Skeletal muscle tissue (tissue), 4 donors: ENCODE measurements around the gene MTCH2. TPM values are rescaled to one million over a fixed set of nuclear protein-coding genes. Genes with fewer than 3 reads are reported as not detected.
"Not testable (repeated sequence)": the region's sequence is repeated elsewhere in the genome, so short reads cannot be mapped to it uniquely, and the experiment has no call there.

Experiments
- H3K27ac ChIP-seq: one replicate; pipeline ENCODE4 v1.7.0; 2013; ENCODE audit warnings: mild to moderate bottlenecking, low read depth, low read length, inconsistent platforms
- H3K27me3 ChIP-seq, 3 donors: one replicate each; pipeline ENCODE4 v1.7.0; 2013; ENCODE audit warnings: low read length in 3 of 3; ENCODE audit not compliant: control insufficient read depth in 3 of 3, insufficient read depth in 3 of 3
- H3K36me3 ChIP-seq, 3 donors: one replicate each; pipeline ENCODE4 v1.7.0; 2013; ENCODE audit warnings: low read length in 3 of 3; ENCODE audit not compliant: control insufficient read depth in 3 of 3, insufficient read depth in 3 of 3
- H3K4me1 ChIP-seq, 3 donors: one replicate each; pipeline ENCODE4 v1.7.0; 2013; ENCODE audit warnings: low read length in 3 of 3, mild to moderate bottlenecking in 3 of 3; ENCODE audit not compliant: control insufficient read depth in 3 of 3, insufficient read depth in 3 of 3
- H3K4me3 ChIP-seq, 3 donors: one replicate each; pipeline ENCODE4 v1.7.0; 2013; ENCODE audit warnings: low read length in 3 of 3
- H3K9ac ChIP-seq, 3 donors: one replicate each; pipeline ENCODE4 v1.7.0; 2013; ENCODE audit warnings: low read length in 3 of 3, mild to moderate bottlenecking in 3 of 3, moderate library complexity in 2 of 3, low read depth in 1 of 3
- H3K9me3 ChIP-seq, 3 donors: one replicate each; pipeline ENCODE4 v1.7.0; 2013; ENCODE audit warnings: low read length in 3 of 3; ENCODE audit not compliant: control insufficient read depth in 3 of 3
- total RNA-seq: library from RNA; depleted of rRNA; stranded (reverse); fragments of >200 nt; gene quantifications from one replicate; pipeline ENCODE4 v1.2.3, GENCODE V29; 2014
- donor health status: Osteomylitis.

The MTCH2 gene
- total RNA-seq, 1 donor from 2014 or later: 41.2 TPM

DNA sequence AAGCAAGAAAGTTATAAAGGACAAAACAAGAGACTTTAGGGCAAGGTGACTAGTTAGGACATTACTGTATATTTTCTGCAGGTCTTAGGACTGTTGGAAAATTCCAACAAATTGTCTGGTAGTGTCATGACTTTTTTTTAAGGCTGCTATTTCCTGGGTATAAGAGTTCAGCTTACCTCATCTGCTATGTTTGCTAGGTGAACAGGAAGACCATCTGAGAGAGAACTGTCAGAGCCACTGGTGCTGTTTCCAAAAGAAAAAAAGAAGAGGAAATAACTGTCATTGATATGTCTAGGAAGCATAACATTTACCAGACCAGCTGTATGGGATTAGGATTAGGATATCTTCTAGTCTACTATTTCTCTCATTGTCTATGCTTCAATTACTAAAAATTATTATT, 26.3 kb upstream of the MTCH2 start:
- Histone ChIP-seq H3K4me3 (no peak overlapping the region), H3K36me3 (no peaks in the 10 kb centered on the region), H3K9ac (no peak overlapping the region), H3K27me3 (no peaks in the 10 kb centered on the region), H3K9me3 (no peaks in the 10 kb centered on the region), H3K4me1 (no peaks in the 10 kb centered on the region), H3K27ac (no peak overlapping the region)

DNA sequence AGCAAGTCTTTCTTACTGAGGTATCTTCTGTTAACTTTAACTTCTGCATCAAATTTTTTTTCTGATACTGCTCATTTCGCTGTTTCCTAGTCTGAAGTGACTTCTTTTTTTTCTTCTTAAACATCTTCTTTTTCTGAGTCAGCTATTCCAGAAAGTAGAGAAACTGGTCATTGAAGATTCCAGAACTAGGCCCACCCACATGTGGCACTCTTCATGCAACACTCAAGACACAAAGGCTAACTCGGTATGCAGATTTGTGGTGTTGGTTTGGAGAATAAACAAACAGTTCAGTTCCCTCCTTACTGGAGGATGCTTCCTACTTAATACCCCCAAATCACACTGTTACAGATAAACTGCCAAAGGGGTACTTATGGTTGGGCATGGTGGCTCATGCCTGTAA, 25.2 kb upstream of the MTCH2 start:
- no peaks in the 10 kb centered on the region for H3K9me3 ChIP-seq
- H3K9ac ChIP-seq: no peak overlapping the region
- H3K36me3 ChIP-seq: no peaks in the 10 kb centered on the region
- no peaks in the 10 kb centered on the region for H3K27me3 ChIP-seq
- H3K4me1 ChIP-seq: no peaks in the 10 kb centered on the region
- H3K4me3 ChIP-seq: no peak overlapping the region
- H3K27ac ChIP-seq: no peak overlapping the region

DNA sequence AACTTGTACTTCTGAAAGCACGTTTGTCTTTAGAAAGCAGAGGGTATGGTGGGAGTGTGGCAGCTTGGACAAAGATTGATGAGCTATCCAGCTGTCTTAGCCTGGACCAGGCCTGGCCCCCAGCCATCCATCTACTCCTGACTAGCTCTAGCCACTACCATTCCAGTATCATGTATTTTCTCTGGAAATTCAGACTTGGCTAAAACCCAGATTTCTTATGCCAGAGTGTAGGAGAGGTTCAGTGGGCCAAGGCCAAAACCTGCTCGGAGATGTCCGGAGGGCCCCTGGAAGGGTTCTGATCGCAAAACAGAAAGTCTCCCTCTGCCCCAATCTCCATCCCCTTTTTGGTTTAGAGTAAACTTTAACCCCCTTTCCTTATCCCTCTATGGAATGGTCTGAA, 24.8 kb upstream of the MTCH2 start:
- no peaks in the 10 kb centered on the region for H3K9me3 ChIP-seq
- no peak overlapping the region for H3K4me3 ChIP-seq
- H3K4me1 ChIP-seq: no peaks in the 10 kb centered on the region
- no peak overlapping the region for H3K9ac ChIP-seq
- H3K27me3 ChIP-seq: no peaks in the 10 kb centered on the region
- no peaks in the 10 kb centered on the region for H3K36me3 ChIP-seq
- H3K27ac ChIP-seq: no peak overlapping the region

DNA sequence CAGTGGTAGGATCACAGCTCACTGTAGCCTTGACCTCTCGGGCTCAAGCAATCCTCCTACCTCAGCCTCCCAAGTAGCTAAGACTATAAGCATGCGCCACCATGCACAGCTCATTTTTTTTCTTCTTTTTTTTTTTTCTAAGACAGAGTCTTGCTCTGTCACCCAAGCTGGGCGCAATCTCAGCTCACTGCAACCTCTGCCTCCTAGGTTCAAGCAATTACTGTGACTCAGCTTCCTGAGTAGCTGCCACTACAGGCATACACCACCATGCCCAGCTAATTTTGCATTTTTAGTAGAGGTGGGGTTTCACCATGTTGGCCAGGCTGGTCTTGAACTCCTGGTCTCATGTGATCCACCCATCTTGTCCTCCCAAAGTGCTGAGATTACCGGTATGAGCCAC, 22.6 kb upstream of the MTCH2 start:
- H3K27ac ChIP-seq, H3K4me3 ChIP-seq: not testable (repeated sequence)

DNA sequence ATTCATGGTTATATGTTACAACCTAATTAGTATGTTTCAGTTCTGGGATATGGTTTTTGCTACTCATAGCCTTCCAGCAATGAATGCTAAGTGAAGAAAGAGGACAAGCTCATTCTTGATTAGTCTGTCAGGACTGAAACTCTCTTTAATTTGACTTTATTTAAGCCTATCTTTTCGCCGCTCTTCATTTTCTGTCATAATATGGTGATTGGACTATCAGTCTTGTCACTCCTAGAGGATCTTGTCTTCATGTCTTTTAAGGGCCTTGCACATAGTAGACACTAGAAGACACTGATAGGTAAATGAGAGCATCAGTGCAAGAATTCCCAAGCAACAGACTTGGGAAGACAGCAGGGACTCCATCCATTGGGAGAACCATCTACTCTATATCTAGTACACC, 18.9 kb upstream of the MTCH2 start:
- no peak overlapping the region for H3K4me3 ChIP-seq
- H3K4me1 ChIP-seq: no peaks in the 10 kb centered on the region
- no peak overlapping the region for H3K27ac ChIP-seq
- no peaks in the 10 kb centered on the region for H3K9me3 ChIP-seq
- H3K9ac ChIP-seq: no peak overlapping the region
- H3K36me3 ChIP-seq: no peaks in the 10 kb centered on the region
- H3K27me3 ChIP-seq: no peaks in the 10 kb centered on the region

More for the DNA sequence above, 22.6 kb upstream of the MTCH2 start:
- H3K4me1 ChIP-seq, H3K27me3 ChIP-seq, H3K9ac ChIP-seq, H3K36me3 ChIP-seq, H3K9me3 ChIP-seq: not testable (repeated sequence)

DNA sequence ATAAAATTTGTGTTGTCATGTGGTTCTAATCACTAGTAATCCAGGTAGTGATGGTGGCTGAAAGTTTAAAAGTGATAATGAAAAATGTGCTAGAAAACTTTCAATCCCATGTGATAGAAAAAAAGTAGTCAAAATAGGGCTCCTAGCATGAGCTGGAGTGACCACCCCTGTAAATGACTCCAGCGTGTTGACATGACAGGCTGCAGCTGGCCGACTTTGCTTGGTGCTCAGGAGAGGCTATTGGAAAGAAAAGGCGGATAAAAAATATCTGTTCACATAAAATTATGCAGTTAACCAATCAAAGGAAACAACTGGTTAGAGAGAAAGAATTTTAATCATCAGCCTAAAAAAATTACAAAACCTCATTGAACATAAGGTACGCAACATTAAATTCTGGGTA, 16.9 kb upstream of the MTCH2 start:
- H3K36me3 ChIP-seq: no peaks in the 10 kb centered on the region
- peaks cover 0 to 2% (median 0%) of the 10 kb centered on the region in 3 donors for H3K27me3 ChIP-seq
- no peak overlapping the region for H3K4me3 ChIP-seq
- H3K4me1 ChIP-seq: no peaks in the 10 kb centered on the region
- no peak overlapping the region for H3K9ac ChIP-seq
- H3K9me3 ChIP-seq: no peaks in the 10 kb centered on the region
- H3K27ac ChIP-seq: no peak overlapping the region

DNA sequence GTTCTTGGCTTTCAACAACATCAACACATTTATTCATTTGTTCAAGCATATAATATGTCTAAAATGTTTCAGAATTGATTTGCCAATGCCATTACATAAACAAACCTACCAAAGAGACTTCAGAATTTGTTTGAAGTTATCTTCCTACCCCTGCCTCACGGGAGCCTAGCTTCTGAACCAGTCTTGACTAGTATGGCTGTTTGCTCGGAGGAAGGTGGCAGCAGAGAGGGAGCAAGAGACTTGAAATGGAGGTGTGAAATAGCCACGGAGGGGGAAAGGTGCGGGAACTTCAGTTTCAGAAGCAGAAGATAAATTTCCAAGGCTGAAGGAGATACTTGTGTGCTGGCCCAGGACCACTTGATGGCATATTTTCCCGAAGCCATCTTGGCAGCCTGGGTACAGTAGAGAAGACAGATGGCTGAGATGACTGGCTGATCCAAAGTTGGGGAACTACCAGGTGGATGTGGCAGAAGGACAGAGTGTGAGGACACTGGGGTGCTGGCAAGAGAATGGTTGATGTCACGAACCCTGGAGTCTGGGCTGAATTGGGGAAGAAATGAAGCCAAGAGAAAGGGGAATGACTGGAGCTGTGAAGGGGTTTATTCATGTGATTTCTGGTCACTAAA, 14.0 kb upstream of the MTCH2 start:
- Histone ChIP-seq H3K4me1 (no peaks in the 10 kb centered on the region), H3K4me3 (no peak overlapping the region), H3K9me3 (peaks cover 0 to 2% (median 0%) of the 10 kb centered on the region in 3 donors), H3K27ac (no peak overlapping the region), H3K27me3 (peaks cover 0 to 2% (median 0%) of the 10 kb centered on the region in 3 donors), H3K36me3 (no peaks in the 10 kb centered on the region), H3K9ac (no peak overlapping the region)

DNA sequence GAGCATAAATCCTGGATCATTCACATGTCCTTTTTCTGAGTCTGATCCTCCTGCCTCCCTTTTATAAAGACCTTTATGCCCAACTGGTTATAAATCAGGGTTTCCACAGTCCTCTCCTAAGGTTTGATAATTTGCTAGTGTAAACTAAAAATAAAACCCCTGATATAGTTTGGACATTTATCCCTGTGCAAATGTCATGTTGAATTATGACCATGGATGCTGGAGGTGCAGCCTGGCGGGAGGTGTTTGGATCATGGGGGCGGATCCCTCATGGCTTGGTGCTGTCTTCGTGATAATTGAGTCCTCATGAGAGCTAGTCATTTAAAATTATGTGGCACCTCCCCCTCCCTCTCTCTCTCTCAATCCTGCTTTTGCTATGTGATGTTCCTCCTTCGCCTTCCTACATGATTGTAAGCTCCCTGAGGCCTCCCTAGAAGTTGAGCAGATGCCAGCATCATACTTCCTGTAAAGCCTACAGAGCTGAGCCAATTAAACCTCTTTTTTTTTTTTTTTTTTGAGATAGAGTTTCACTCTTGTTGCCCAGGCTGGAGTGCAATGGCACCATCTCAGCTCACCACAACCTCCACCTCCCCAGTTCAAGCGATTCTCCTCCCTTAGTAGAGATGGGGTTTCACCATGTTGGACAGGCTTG, 9.6 kb upstream of the MTCH2 start:
- H3K9ac ChIP-seq: no peak overlapping the region
- H3K4me3 ChIP-seq: no peak overlapping the region
- no peak overlapping the region for H3K27ac ChIP-seq
- peaks cover 0 to 2% (median 0%) of the 10 kb centered on the region in 3 donors for H3K27me3 ChIP-seq
- no peaks in the 10 kb centered on the region for H3K4me1 ChIP-seq
- H3K9me3 ChIP-seq: peaks cover 0 to 2% (median 0%) of the 10 kb centered on the region in 3 donors
- H3K36me3 ChIP-seq: no peaks in the 10 kb centered on the region

DNA sequence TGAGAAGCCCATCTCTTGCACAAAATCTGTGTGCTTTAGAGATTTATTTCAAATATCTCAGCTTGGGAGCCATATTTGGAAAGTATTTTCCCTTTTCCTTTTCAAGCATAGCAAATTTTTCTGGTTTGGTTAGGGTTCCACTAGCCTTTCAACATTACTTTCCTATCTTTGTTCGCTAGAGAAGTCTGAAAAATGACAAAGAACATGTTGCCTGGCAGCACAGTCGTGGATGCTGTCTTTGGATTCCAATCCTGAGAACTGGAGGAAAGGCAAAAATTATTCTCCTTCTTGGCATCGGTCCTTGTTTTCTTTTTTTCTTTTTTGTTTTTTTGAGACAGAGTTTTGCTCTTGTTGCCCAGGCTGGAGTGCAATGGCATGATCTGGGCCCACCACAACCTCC, 6.9 kb upstream of the MTCH2 start:
- H3K9ac ChIP-seq: no peak overlapping the region
- no peaks in the 10 kb centered on the region for H3K4me1 ChIP-seq

DNA sequence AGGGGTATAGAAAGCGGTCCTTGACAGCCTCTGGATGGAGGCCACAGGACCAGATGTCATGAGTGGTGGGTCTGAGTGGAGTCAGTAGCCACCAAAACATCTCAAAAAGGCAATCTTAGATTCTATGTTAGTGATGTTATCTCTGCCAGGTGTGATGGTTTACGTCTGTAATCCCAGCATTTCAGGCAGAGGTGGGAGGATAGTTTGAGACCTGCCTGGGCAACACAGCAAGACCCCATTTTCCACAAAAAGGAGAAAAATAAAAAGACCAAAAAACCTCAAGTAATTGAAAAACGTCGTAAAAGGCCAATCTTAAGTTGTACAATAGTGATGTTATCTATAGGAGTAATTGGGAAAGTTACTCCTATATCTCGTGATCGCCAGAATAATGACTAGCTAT, 3.7 kb upstream of the MTCH2 start:
- H3K4me1 ChIP-seq: peaks cover 6 to 12% (median 6%) of the 10 kb centered on the region in 3 donors
- no peak overlapping the region for H3K4me3 ChIP-seq
- H3K36me3 ChIP-seq: no peaks in the 10 kb centered on the region
- H3K27ac ChIP-seq: no peak overlapping the region
- H3K9me3 ChIP-seq: no peaks in the 10 kb centered on the region
- no peaks in the 10 kb centered on the region for H3K27me3 ChIP-seq
- H3K9ac ChIP-seq: no peak overlapping the region

More for the DNA sequence above, 6.9 kb upstream of the MTCH2 start:
- Histone ChIP-seq H3K27ac (no peak overlapping the region), H3K9me3 (peaks cover 0 to 2% (median 0%) of the 10 kb centered on the region in 3 donors), H3K36me3 (no peaks in the 10 kb centered on the region), H3K27me3 (no peaks in the 10 kb centered on the region), H3K4me3 (no peak overlapping the region)
